Measurements from ENCODE around the gene CARD14. TPM values are rescaled to one million over a fixed set of nuclear protein-coding genes. Genes with fewer than 3 reads are reported as not detected.

CARD14 gene
- total and polyA plus RNA-seq, 2 donors (not counting 1 experiment from before 2014, with no cell fraction given): not detected

GRCh38 chr17:80209765-80210164 lies 39.9 kb downstream of the CARD14 start:
- H3K36me3 ChIP-seq (replicated peaks in 1 of 2; ENCODE audit: control extremely low read depth in 1 of 2, control insufficient read depth in 1 of 2, extremely low read depth in 1 of 2, insufficient read depth in 2 of 2, low read length in 1 of 2): peaks cover 0 to 36% of the 10 kb centered on the region in 2 experiments
- H3K27ac ChIP-seq (ENCODE audit: low read length in 2 of 2): no peak overlapping the region
- TF ChIP-seq EZH2 (IDR thresholded peaks at IDR 0.05; ENCODE audit: borderline replicate concordance, insufficient read depth, low read depth, low read length, poor library complexity, severe bottlenecking) (no peak), CTCF (IDR thresholded peaks at IDR 0.05) (no peak)
- Mint-ChIP-seq H3K9me3 (ENCODE audit: insufficient read depth) (no peaks in the 10 kb centered on the region), H3K4me3 (no peak overlapping the region), H3K27ac (no peak overlapping the region), H3K27me3 (no peaks in the 10 kb centered on the region), H3K4me1 (peaks cover 4% of the 10 kb centered on the region)
- no peaks in the 10 kb centered on the region for H3K27me3 ChIP-seq (replicated peaks in 1 of 4; ENCODE audit: control extremely low read depth in 1 of 4, control insufficient read depth in 3 of 4, insufficient read depth in 4 of 4, low read length in 3 of 4)
- POLR2A ChIA-PET: no interaction called here
- H3K4me1 ChIP-seq (ENCODE audit: control insufficient read depth in 2 of 2, insufficient read depth in 2 of 2, low read length in 2 of 2): peaks cover 5 to 8% of the 10 kb centered on the region in 2 donors
- ATAC-seq (ENCODE audit: low read depth) (no peak), DNase-seq (no peak)
- H3K4me3 ChIP-seq (ENCODE audit: control extremely low read depth in 1 of 5, extremely low read depth in 1 of 5, insufficient read depth in 1 of 5, low read depth in 2 of 5, low read length in 4 of 5): no peak overlapping the region
- no peak overlapping the region for H3K9ac ChIP-seq (ENCODE audit: low read length)
- no peaks in the 10 kb centered on the region for H4K20me1 ChIP-seq (ENCODE audit: control insufficient read depth, insufficient read depth, low read length, poor library complexity, severe bottlenecking)
- no peak overlapping the region for H2AFZ ChIP-seq (ENCODE audit: insufficient read depth, low read depth, low read length, poor library complexity, severe bottlenecking)
- CTCF ChIA-PET: no interaction called here
- no peak overlapping the region for H3K4me2 ChIP-seq (replicated peaks; ENCODE audit: low read depth, low read length, poor library complexity, severe bottlenecking)
- intact Hi-C loops (cut with micrococcal nuclease): no loop called here
- no peaks in the 10 kb centered on the region for H3K79me2 ChIP-seq (ENCODE audit: control insufficient read depth, insufficient read depth, low read length)
- H3K9me3 ChIP-seq (ENCODE audit: control extremely low read depth in 1 of 3, control insufficient read depth in 2 of 3, insufficient read depth in 1 of 3, low read length in 2 of 3): no peaks in the 10 kb centered on the region
- WGBS (ENCODE audit: insufficient coverage): 93% methylated on average over 12 of the region's 12 CpGs

GRCh38 chr17:80210348-80211108 lies 40.7 kb downstream of the CARD14 start:
- Histone ChIP-seq H3K36me3 (replicated peaks in 1 of 2; ENCODE audit: control extremely low read depth in 1 of 2, control insufficient read depth in 1 of 2, extremely low read depth in 1 of 2, insufficient read depth in 2 of 2, low read length in 1 of 2) (peaks cover 0 to 41% of the 10 kb centered on the region in 2 experiments), H3K9ac (ENCODE audit: low read length) (no peak overlapping the region), H3K79me2 (ENCODE audit: control insufficient read depth, insufficient read depth, low read length) (no peaks in the 10 kb centered on the region), H3K27ac (ENCODE audit: low read length in 2 of 2) (no peak overlapping the region), H3K9me3 (ENCODE audit: control extremely low read depth in 1 of 3, control insufficient read depth in 2 of 3, insufficient read depth in 1 of 3, low read length in 2 of 3) (no peaks in the 10 kb centered on the region), H3K27me3 (replicated peaks in 1 of 4; ENCODE audit: control extremely low read depth in 1 of 4, control insufficient read depth in 3 of 4, insufficient read depth in 4 of 4, low read length in 3 of 4) (no peaks in the 10 kb centered on the region), H3K4me1 (ENCODE audit: control insufficient read depth in 2 of 2, insufficient read depth in 2 of 2, low read length in 2 of 2) (peaks cover 5 to 8% of the 10 kb centered on the region in 2 donors), H3K4me2 (replicated peaks; ENCODE audit: low read depth, low read length, poor library complexity, severe bottlenecking) (no peak overlapping the region), H4K20me1 (ENCODE audit: control insufficient read depth, insufficient read depth, low read length, poor library complexity, severe bottlenecking) (no peaks in the 10 kb centered on the region), H2AFZ (ENCODE audit: insufficient read depth, low read depth, low read length, poor library complexity, severe bottlenecking) (no peak overlapping the region), H3K4me3 (ENCODE audit: control extremely low read depth in 1 of 5, extremely low read depth in 1 of 5, insufficient read depth in 1 of 5, low read depth in 2 of 5, low read length in 4 of 5) (no peak overlapping the region)
- H3K4me1 Mint-ChIP-seq: peaks cover 4% of the 10 kb centered on the region
- no peak overlapping the region for H3K27ac Mint-ChIP-seq
- H3K9me3 Mint-ChIP-seq (ENCODE audit: insufficient read depth): no peaks in the 10 kb centered on the region
- ATAC-seq (ENCODE audit: low read depth) (no peak), DNase-seq (no peak)
- POLR2A ChIA-PET: no interaction called here
- CTCF ChIA-PET: interaction anchor here (2.0 kb wide), 1 partner anchor 15 kb away, joined by 6 read pairs; no protein-coding TSS in a partner anchor
- no peaks in the 10 kb centered on the region for H3K27me3 Mint-ChIP-seq
- intact Hi-C loops (cut with micrococcal nuclease): no loop called here
- no peak overlapping the region for H3K4me3 Mint-ChIP-seq
- 96% methylated on average over 46 of the region's 47 CpGs for WGBS (ENCODE audit: insufficient coverage)
- no peak for TF ChIP-seq EZH2 (IDR thresholded peaks at IDR 0.05; ENCODE audit: borderline replicate concordance, insufficient read depth, low read depth, low read length, poor library complexity, severe bottlenecking)
- no peak for TF ChIP-seq CTCF (IDR thresholded peaks at IDR 0.05)

All from B cell (primary cell).